Keratinocyte (primary cell): ENCODE results near the gene TFAP2E.

Experiments used
- EZH2 ChIP-seq: IDR thresholded peaks from one replicate; pipeline ENCODE4 v1.6.1; 2012; ENCODE audit warnings: inconsistent platforms, mild to moderate bottlenecking, low read length, moderate library complexity
- TF ChIP-seq, protein P1 (sequence below), 3 experiments: IDR thresholded peaks in 1 of 3; conservative IDR thresholded peaks in 1 of 3; optimal IDR thresholded peaks in 1 of 3; 2 replicates in 2 of 3; 3 replicates in 1 of 3; pipeline versions ENCODE3 to v1.5.1; 2011; ENCODE audit warnings: low read length in 3 of 3, mild to moderate bottlenecking in 3 of 3, moderate library complexity in 2 of 3, control low read depth in 1 of 3, inconsistent platforms in 1 of 3; ENCODE audit not compliant: insufficient read depth in 2 of 3; ENCODE audit errors: extremely low read depth in 1 of 3

DNA sequence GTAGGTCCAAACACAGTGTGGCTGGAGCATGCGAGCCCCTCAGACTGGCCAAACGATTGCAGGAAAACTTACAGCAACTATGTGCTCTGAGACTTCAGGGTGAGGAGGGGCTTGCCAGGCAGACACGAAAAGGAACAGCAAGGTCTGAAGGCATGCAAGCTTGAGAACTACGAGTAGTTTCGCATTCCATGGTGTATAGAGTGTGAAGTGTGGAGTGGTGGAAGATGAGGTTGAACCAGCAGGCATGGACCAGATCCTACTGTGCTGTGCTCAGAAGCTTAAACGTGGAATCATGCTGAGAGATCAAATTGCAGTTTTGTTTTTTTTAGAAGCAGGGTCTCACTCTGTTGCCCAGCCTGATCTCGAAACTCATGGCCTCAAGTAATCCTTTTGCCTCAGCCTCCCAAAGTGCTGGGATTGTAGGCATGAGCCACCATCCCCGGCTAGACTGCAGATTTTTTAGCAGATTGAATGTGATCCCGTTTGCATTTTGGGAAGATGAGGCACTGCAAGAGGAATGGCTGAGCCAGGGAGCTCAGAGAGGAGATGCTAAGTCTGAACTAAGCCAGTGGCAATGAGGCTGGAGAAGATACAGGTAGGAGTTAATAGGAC lies 5.1 kb upstream of the TFAP2E start:
- TF ChIP-seq, protein P1, sequence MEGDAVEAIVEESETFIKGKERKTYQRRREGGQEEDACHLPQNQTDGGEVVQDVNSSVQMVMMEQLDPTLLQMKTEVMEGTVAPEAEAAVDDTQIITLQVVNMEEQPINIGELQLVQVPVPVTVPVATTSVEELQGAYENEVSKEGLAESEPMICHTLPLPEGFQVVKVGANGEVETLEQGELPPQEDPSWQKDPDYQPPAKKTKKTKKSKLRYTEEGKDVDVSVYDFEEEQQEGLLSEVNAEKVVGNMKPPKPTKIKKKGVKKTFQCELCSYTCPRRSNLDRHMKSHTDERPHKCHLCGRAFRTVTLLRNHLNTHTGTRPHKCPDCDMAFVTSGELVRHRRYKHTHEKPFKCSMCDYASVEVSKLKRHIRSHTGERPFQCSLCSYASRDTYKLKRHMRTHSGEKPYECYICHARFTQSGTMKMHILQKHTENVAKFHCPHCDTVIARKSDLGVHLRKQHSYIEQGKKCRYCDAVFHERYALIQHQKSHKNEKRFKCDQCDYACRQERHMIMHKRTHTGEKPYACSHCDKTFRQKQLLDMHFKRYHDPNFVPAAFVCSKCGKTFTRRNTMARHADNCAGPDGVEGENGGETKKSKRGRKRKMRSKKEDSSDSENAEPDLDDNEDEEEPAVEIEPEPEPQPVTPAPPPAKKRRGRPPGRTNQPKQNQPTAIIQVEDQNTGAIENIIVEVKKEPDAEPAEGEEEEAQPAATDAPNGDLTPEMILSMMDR (optimal IDR thresholded peaks at IDR 0.05 in 1 of 3, IDR thresholded peaks at IDR 0.05 in 1 of 3, conservative IDR thresholded peaks at IDR 0.05 in 1 of 3; ENCODE audit: extremely low read depth in 1 of 3, insufficient read depth in 2 of 3, low read length in 3 of 3) = no peak
- TF ChIP-seq EZH2 = no peak
